GM12875 (cell line): ENCODE results near the gene PTPRK.

Experiments used
- H3K4me3 ChIP-seq: one replicate; pipeline ENCODE4 v1.5.1; 2011; ENCODE audit warnings: low read depth, low read length, control low read depth
- TF ChIP-seq, protein P1 (sequence below): IDR thresholded peaks from 2 replicates; pipeline ENCODE4 v1.5.1; 2011; ENCODE audit warnings: low read depth, mild to moderate bottlenecking, control low read depth, inconsistent platforms, low read length, moderate library complexity, borderline replicate concordance; ENCODE audit not compliant: insufficient read depth

Gene PTPRK

DNA sequence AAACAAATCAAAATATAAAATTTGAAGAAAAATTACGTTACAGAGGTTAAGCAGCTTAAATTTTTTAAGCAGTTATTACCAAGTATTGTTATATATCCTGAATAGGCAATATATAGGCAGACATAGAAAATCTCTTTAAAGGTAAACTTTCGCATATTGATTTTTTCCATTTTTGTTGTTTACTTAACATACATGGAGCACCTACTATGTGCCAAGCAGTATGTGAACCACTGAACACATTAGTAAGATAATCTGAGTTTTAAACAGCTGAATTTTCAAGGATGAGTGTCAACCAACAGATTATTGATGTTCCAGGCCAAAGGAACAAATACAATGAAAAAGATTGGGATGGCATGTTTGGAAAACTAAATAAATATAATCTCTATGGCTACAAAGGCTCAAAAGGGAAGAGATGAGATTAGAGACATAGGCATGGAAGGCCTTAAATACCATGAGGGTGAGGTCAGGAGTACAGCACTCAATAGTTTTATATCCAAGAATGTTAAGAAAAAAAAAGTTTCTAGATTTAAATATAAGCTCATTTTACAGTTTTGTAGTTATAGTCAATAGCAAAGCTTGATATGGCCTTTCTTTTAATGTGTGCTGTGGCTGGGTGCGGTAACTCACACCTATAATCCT is 277.5 kb downstream of the PTPRK start:
- TF ChIP-seq, protein P1, sequence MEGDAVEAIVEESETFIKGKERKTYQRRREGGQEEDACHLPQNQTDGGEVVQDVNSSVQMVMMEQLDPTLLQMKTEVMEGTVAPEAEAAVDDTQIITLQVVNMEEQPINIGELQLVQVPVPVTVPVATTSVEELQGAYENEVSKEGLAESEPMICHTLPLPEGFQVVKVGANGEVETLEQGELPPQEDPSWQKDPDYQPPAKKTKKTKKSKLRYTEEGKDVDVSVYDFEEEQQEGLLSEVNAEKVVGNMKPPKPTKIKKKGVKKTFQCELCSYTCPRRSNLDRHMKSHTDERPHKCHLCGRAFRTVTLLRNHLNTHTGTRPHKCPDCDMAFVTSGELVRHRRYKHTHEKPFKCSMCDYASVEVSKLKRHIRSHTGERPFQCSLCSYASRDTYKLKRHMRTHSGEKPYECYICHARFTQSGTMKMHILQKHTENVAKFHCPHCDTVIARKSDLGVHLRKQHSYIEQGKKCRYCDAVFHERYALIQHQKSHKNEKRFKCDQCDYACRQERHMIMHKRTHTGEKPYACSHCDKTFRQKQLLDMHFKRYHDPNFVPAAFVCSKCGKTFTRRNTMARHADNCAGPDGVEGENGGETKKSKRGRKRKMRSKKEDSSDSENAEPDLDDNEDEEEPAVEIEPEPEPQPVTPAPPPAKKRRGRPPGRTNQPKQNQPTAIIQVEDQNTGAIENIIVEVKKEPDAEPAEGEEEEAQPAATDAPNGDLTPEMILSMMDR = no peak
- H3K4me3 ChIP-seq = no peak overlapping the region

DNA sequence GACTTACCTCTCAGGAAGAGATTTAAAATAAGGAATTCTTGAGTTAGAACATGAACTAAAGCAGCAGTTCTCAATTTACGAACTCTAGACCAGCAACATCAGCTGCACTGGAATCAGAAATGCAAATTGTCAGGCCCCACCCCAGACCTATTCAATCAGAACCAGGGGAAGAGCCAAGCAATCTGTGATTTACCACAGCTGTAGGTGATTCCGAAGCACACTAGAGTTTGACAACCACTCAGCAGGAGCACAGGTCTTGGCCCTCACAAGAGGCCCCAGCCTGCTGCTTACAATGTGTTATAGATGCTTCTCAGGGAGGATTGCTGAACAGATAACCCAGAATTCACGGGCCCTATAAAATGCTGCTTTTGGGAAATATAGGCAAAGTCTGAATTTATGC is 279.2 kb downstream of the PTPRK start:
- TF ChIP-seq, protein P1 = no peak
- no peak overlapping the region for H3K4me3 ChIP-seq

DNA sequence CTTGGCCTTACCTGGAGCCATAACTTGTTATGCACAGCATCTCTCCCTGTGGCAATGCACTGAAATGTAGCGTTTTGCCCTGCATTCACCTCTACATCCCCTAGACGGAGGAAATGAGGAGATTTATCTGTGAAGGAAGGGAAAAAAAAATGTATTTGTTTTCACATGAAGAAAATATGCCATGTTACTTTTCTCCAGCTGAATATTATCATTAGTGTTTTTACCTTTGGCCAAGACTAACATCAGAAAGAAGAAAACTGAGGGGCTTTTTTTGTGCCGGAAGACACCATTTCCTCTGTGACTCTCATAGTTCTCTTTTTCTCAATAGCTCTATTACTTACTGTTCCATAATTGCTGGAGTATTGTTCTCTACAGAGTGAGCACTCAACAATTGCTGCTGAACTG is 280.4 kb downstream of the PTPRK start:
- H3K4me3 ChIP-seq = no peak overlapping the region
- TF ChIP-seq, protein P1 = no peak

DNA sequence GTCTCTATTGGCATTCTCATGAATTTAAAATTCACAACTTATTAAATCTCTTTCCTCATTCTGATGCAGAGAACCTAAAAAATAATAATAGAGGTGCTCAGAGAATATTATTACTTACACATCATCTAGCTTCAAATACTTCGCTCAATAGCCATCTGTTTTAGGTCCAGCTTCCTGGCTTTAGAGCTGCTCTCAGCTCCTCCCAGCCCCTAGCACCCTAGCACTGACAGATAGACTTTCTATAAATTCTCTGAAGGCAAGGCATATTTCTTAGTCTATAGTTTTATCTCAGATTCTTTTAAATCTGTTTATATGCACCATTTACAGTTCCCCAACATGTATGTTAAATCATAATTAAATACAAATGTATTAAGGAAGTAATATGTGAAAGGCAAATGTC is 281.3 kb downstream of the PTPRK start:
- TF ChIP-seq, protein P1 = no peak

DNA sequence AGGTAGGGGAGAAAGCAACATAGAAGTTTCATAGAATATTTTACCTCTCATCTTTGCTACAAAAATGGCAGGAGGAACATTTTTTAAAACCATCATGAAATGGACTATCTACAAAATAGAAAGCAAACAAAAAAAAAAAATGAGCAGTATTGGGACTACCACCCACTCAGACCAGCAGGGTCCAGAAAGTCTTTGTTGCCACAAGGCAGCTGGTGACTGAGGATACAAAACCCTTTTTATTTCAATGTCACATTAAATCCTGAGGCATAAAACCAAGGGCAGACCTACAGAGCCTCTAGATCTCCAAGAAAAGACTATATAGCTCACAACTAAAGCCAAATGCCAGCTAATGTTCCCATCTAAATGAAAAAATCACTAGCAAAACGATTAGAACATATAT is 282.2 kb downstream of the PTPRK start:
- TF ChIP-seq, protein P1 = no peak

More for the DNA sequence above, 281.3 kb downstream of the PTPRK start:
- H3K4me3 ChIP-seq = no peak overlapping the region

DNA sequence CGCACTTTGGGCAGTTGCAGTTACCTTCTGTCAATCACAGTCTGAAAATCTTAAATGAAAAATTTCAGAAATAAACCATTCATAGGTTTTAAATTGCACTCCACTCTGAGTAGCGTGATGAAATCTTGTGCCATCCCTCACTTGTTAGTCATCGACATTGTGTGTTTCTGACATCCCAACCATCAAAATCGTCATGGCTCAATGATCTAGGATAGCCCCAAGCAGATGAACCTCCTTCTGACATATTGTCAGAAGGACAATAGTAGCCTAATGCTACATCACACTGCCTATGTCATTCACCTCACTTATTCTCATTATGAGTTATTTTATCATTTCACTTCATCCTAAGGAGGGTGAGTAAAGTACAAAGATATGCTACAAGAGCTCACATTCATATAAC is 284.8 kb downstream of the PTPRK start:
- TF ChIP-seq, protein P1 = no peak
- H3K4me3 ChIP-seq = no peak overlapping the region

More for the DNA sequence above, 282.2 kb downstream of the PTPRK start:
- H3K4me3 ChIP-seq = no peak overlapping the region

DNA sequence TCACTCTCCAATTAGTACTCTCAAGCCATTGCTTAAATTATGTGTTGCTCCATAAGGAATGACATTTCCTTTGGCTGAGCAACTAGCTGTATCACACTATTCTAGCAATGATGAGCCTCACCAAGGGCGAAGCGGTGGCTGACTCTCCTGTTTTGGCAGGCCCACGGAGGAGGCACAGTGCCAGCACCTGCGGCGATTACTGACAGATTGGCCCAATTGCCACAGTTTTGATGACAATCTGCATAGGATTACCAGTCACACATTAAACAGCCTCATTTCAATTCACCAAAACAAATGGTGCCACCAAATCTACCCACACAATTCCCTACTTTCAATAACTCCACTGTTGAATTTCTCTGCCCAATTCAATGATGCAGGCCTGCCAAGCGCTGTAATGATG is 286.9 kb downstream of the PTPRK start:
- TF ChIP-seq, protein P1 = no peak

More for the DNA sequence above, 286.9 kb downstream of the PTPRK start:
- no peak overlapping the region for H3K4me3 ChIP-seq
